ENCODE results near the gene LRCH4. TPM values are rescaled to one million over a fixed set of nuclear protein-coding genes. Genes with fewer than 3 reads are reported as not detected.

LRCH4 gene
- total and polyA plus RNA-seq, 2 donors (not counting 3 experiments of a cell fraction or from before 2014, with no cell fraction given), result 32.1 to 56.1 TPM

DNA sequence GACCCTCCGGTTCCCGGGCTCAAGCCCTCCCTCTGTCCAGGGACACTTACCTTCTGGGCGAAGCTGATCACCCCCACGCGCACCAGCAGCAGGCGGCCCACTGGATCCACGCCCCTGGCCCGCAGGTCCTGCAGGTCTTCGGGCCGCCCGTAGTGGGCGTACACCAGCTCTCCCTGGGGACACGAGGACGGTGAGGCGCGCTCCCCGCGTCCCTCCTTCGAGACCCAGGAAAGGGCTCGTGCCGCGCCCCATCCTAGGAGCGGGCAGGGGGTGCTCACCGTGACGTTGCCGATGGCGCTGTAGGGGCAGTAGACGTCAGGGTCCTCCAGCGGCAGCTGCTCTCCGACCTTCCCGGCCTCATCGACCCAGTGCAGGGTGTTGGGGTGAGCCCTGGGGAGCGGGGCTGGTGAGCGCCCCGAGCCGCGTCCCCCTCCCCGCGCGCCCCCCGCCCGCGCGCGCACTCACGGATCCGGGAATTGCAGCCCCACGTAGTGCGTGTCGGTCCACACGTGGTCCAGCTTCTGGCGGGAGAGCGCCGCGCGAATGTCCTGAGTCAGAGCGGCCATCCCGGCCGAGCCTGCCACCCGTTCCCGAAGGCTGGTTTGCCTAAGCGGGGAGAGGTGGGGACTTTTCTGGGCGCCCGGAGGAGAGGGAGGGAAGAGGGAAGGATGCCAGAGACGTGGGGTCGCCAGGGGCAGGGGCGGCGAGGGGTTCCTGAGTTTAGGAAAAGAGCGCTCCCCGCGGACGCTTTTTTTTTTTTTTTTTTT is 47.2 kb upstream of the LRCH4 start:
- Histone ChIP-seq H3K9me1 (replicated peaks; ENCODE audit: control insufficient read depth, extremely low read depth, insufficient read depth, low read length) (no peaks in the 10 kb centered on the region), H3K4me3 (replicated peaks in 1 of 3; ENCODE audit: insufficient read depth in 1 of 3, low read depth in 1 of 3, low read length in 3 of 3) (peak overlapping the region; percentile 16 to 34 (median 27)), H3K4me2 (ENCODE audit: insufficient read depth, low read length) (peak overlapping the region; percentile 79), H4K20me1 (replicated peaks; ENCODE audit: control insufficient read depth, extremely low read depth, insufficient read depth, low read length) (no peaks in the 10 kb centered on the region), H3K9ac (replicated peaks; ENCODE audit: extremely low read depth, insufficient read depth, low read length) (peak overlapping the region; percentile 6), H3K79me2 (ENCODE audit: control insufficient read depth, insufficient read depth, low read length) (no peaks in the 10 kb centered on the region), H3K9me3 (replicated peaks; ENCODE audit: control insufficient read depth, insufficient read depth, low read length) (no peaks in the 10 kb centered on the region), H3K27ac (ENCODE audit: insufficient read depth, low read depth, low read length) (no peak overlapping the region), H3K4me1 (ENCODE audit: control insufficient read depth, extremely low read depth, insufficient read depth, low read length) (peaks cover 5% of the 10 kb centered on the region), H3K36me3 (ENCODE audit: control insufficient read depth in 2 of 2, extremely low read depth in 1 of 2, insufficient read depth in 2 of 2, low read length in 2 of 2) (no peaks in the 10 kb centered on the region), H3K27me3 (ENCODE audit: control insufficient read depth in 2 of 2, insufficient read depth in 2 of 2, low read length in 2 of 2) (peaks cover 2 to 7% of the 10 kb centered on the region in 2 experiments), H2AFZ (ENCODE audit: low read depth, low read length) (peak overlapping the region; percentile 94)
- ChIA-PET POLR2A (interaction anchor here (0.6 kb wide), 1 partner anchor 163 kb away, joined by 4 read pairs; no protein-coding TSS in a partner anchor), CTCF (interaction anchor here (0.6 to 3.0 kb wide), 15 partner anchors 12 to 163 kb away, joined by 3 to 21 read pairs (median 4); partner anchors contain the start of genes ACTL6B, FBXO24, GNB2 and MOSPD3)
- no TSS peak for BruUV-seq (replicated peaks)
- DNase-seq (ENCODE audit: low read depth, low spot score) (no peak), FAIRE-seq (peak; percentile 43)
- TF ChIP-seq POLR2AphosphoS5 (IDR thresholded peaks at IDR 0.05; ENCODE audit: insufficient read depth, low read depth, low read length) (no peak), GATA2 (IDR thresholded peaks at IDR 0.05; ENCODE audit: insufficient read depth, insufficient read length, low read depth, low read length) (no peak), JUN (IDR thresholded peaks at IDR 0.05; ENCODE audit: borderline replicate concordance, insufficient read depth, insufficient read length, low read depth) (no peak), POLR2A (IDR thresholded peaks at IDR 0.05; ENCODE audit: low read depth, low read length) (no peak), EZH2 (IDR thresholded peaks at IDR 0.05; ENCODE audit: borderline replicate concordance, low read depth, low read length, severe bottlenecking) (peak; percentile 57), FOS (IDR thresholded peaks at IDR 0.05; ENCODE audit: borderline replicate concordance, insufficient read depth, low read length) (no peak), MYC (IDR thresholded peaks at IDR 0.05; ENCODE audit: low read depth, low read length) (no peak)
- TF ChIP-seq, protein P1, sequence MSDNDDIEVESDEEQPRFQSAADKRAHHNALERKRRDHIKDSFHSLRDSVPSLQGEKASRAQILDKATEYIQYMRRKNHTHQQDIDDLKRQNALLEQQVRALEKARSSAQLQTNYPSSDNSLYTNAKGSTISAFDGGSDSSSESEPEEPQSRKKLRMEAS (IDR thresholded peaks at IDR 0.05; ENCODE audit: insufficient read depth, insufficient read length), result peak; percentile 31
- TF ChIP-seq, protein P2, sequence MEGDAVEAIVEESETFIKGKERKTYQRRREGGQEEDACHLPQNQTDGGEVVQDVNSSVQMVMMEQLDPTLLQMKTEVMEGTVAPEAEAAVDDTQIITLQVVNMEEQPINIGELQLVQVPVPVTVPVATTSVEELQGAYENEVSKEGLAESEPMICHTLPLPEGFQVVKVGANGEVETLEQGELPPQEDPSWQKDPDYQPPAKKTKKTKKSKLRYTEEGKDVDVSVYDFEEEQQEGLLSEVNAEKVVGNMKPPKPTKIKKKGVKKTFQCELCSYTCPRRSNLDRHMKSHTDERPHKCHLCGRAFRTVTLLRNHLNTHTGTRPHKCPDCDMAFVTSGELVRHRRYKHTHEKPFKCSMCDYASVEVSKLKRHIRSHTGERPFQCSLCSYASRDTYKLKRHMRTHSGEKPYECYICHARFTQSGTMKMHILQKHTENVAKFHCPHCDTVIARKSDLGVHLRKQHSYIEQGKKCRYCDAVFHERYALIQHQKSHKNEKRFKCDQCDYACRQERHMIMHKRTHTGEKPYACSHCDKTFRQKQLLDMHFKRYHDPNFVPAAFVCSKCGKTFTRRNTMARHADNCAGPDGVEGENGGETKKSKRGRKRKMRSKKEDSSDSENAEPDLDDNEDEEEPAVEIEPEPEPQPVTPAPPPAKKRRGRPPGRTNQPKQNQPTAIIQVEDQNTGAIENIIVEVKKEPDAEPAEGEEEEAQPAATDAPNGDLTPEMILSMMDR (IDR thresholded peaks at IDR 0.05; ENCODE audit: extremely low read depth in 1 of 2, insufficient read depth in 1 of 2, low read depth in 1 of 2, low read length in 2 of 2), result peak; percentile 35 to 56
- intact Hi-C loops (cut with micrococcal nuclease), result loop anchor here (1.0 kb wide), 1 partner anchor 40 kb away; the partner anchor contains the start of gene GNB2
- dilution Hi-C loops (cut with MboI; ENCODE audit: extremely low pct_ligation_motif_present, low sequenced_read_pairs), result no loop called here
